ENCODE results near the gene TNNI3K. TPM values are rescaled to one million over a fixed set of nuclear protein-coding genes. Genes with fewer than 3 reads are reported as not detected.

The TNNI3K gene
- total and polyA plus RNA-seq, 2 of the 8 experiments (the other 6 are each of a cell fraction or from before 2014, with no cell fraction given), result 0.41 to 0.48 TPM

- H2AFZ ChIP-seq (ENCODE audit: low read length), result no peak overlapping the region
- H3K79me1 ChIP-seq (ENCODE audit: low read depth, low read length), result no peaks in the 10 kb centered on the region
- H3K18ac ChIP-seq (ENCODE audit: extremely low read depth, low read length), result no peak overlapping the region
- no peaks in the 10 kb centered on the region for H3K9me3 ChIP-seq (ENCODE audit: insufficient read depth in 2 of 2, low read depth in 1 of 2, low read length in 1 of 2)
- no peaks in the 10 kb centered on the region for H3K36me3 ChIP-seq (ENCODE audit: control insufficient read depth in 2 of 4, insufficient read depth in 4 of 4, low read length in 3 of 4)
- H3K4me3 ChIP-seq (ENCODE audit: extremely low read depth in 1 of 4, insufficient read depth in 2 of 4, low read depth in 3 of 4, low read length in 4 of 4), result no peak overlapping the region
- H4K8ac ChIP-seq (ENCODE audit: extremely low read depth, insufficient read depth, low read length), result peak overlapping the region; percentile 7; the same call in 1 of the 2 replicates
- H3K9ac ChIP-seq (replicated peaks in 1 of 4; ENCODE audit: extremely low read depth in 1 of 4, low read depth in 3 of 4, low read length in 3 of 4), result no peak overlapping the region
- H2AK5ac ChIP-seq (ENCODE audit: low read depth, low read length), result peak overlapping the region; percentile 92
- no peak overlapping the region for H4K91ac ChIP-seq (replicated peaks; ENCODE audit: insufficient read length, low read length)
- FAIRE-seq (no peak), DNase-seq (ENCODE audit: low read depth in 1 of 2, low spot score in 2 of 2) (no peak)
- no peak overlapping the region for H3K23ac ChIP-seq (ENCODE audit: insufficient read length)
- no peak overlapping the region for H3K4me2 ChIP-seq (ENCODE audit: insufficient read depth in 1 of 2, low read depth in 2 of 2, low read length in 2 of 2)
- ChIA-PET POLR2A (ENCODE audit: partially characterized antibody) (no interaction called here), CTCF (ENCODE audit: partially characterized antibody) (no interaction called here)
- 0 out of 2 replicates have a peak overlapping the region, but pooled peaks have one; percentile 45 for H2BK5ac ChIP-seq (ENCODE audit: low read depth, low read length)
- H4K20me1 ChIP-seq (replicated peaks in 1 of 2; ENCODE audit: control insufficient read depth in 1 of 2, insufficient read depth in 2 of 2, low read length in 2 of 2), result no peaks in the 10 kb centered on the region
- H3K4me1 ChIP-seq (replicated peaks in 1 of 4; ENCODE audit: control insufficient read depth in 3 of 4, insufficient read depth in 4 of 4, low read length in 3 of 4), result peaks cover 3 to 8% (median 4%) of the 10 kb centered on the region in 4 experiments; a peak in 4 of 7 replicates
- H2BK15ac ChIP-seq (ENCODE audit: low read length), result peak overlapping the region; percentile 88
- H2BK120ac ChIP-seq (replicated peaks; ENCODE audit: low read depth, low read length), result no peak overlapping the region
- H3K27ac ChIP-seq (ENCODE audit: low read depth, low read length), result no peak overlapping the region
- H4K5ac ChIP-seq (ENCODE audit: insufficient read length, low read depth, low read length), result no peak overlapping the region
- H3K4ac ChIP-seq (replicated peaks; ENCODE audit: insufficient read length, low read depth, low read length), result no peak overlapping the region
- no peak overlapping the region for H3K14ac ChIP-seq (ENCODE audit: insufficient read length)
- H2BK20ac ChIP-seq (ENCODE audit: low read length), result 0 out of 2 replicates have a peak overlapping the region, but pooled peaks have one; percentile 61
- no peak overlapping the region for H3K56ac ChIP-seq (replicated peaks; ENCODE audit: insufficient read length, low read depth, low read length)
- H3K23me2 ChIP-seq (ENCODE audit: low read depth, low read length), result peaks cover 4% of the 10 kb centered on the region
- H2BK12ac ChIP-seq (ENCODE audit: low read depth, low read length), result no peak overlapping the region; the same call in 1 of the 2 replicates
- no peak for TF ChIP-seq EGR1 (IDR thresholded peaks at IDR 0.05; ENCODE audit: borderline replicate concordance, low read depth, low read length)
- no peak for TF ChIP-seq RNF2 (IDR thresholded peaks at IDR 0.05; ENCODE audit: borderline replicate concordance, low read depth, low read length, missing control alignments, poor library complexity, severe bottlenecking)
- TF ChIP-seq TBP (IDR thresholded peaks at IDR 0.05; ENCODE audit: low read depth, low read length), result no peak
- TF ChIP-seq GABPA (IDR thresholded peaks at IDR 0.05; ENCODE audit: borderline replicate concordance, insufficient read depth, low read length), result no peak
- TF ChIP-seq TEAD4 (IDR thresholded peaks at IDR 0.05; ENCODE audit: low read depth, low read length), result no peak
- TF ChIP-seq CTBP2 (IDR thresholded peaks at IDR 0.05; ENCODE audit: borderline replicate concordance, insufficient read depth, insufficient read length, low read length), result no peak
- no peak for TF ChIP-seq ASH2L (IDR thresholded peaks at IDR 0.05; ENCODE audit: low read length)
- no peak for TF ChIP-seq POU5F1 (IDR thresholded peaks at IDR 0.05; ENCODE audit: low read depth, low read length)
- no peak for TF ChIP-seq CHD2 (IDR thresholded peaks at IDR 0.05; ENCODE audit: low read length)
- H3K27me3 ChIP-seq (replicated peaks in 1 of 4; ENCODE audit: control insufficient read depth in 3 of 4, extremely low read depth in 1 of 4, insufficient read depth in 3 of 4, low read length in 3 of 4), result no peaks in the 10 kb centered on the region
- H3K79me2 ChIP-seq (ENCODE audit: control insufficient read depth in 1 of 2, insufficient read depth in 2 of 2, low read length in 2 of 2), result no peaks in the 10 kb centered on the region
- WGBS, 2 experiments (ENCODE audit: extremely low coverage in 1 of 2, insufficient coverage in 1 of 2, insufficient read length in 1 of 2, insufficient replicate concordance in 2 of 2, low coverage in 1 of 2, low lambda C conversion rate in 2 of 2, missing lambda C conversion rate in 1 of 2), result 87% methylated on average over 4 of the region's 4 CpGs; no CpG with 5 or more reads in 1 of the 2 experiments
Measured at GRCh38 chr1:74528123-74528522, 292.9 kb downstream of the TNNI3K start.

Measured in H1 (cell line).